Mucosa of descending colon (tissue), 3 donors: Measurements from ENCODE around the gene SMCHD1. TPM values are rescaled to one million over a fixed set of nuclear protein-coding genes. Genes with fewer than 3 reads are reported as not detected.

Experiments used
- ATAC-seq: fragments of 200-7000 bp; cut with Tn5 transposase; one replicate; pipeline ENCODE4 v1.9.1; 2020; ENCODE audit warnings: mild to moderate bottlenecking, moderate library complexity
- DNase-seq, 3 donors: peaks; one replicate each; pipeline ENCODE4 v3.0.0-alpha.2; 2020
- H3K36me3 ChIP-seq: fragments of 200-600 bp; one replicate; pipeline ENCODE4 v1.8.0; 2021; ENCODE audit warnings: low read depth, mild to moderate bottlenecking
- H3K4me1 ChIP-seq: fragments of 200-600 bp; one replicate; pipeline ENCODE4 v1.8.0; 2021; ENCODE audit warnings: low read depth, mild to moderate bottlenecking
- H3K4me3 ChIP-seq: fragments of 200-600 bp; one replicate; pipeline ENCODE4 v1.8.0; 2021; ENCODE audit warnings: mild to moderate bottlenecking
- H3K9me3 ChIP-seq: fragments of 200-600 bp; one replicate; pipeline ENCODE4 v1.8.0; 2021; ENCODE audit warnings: mild to moderate bottlenecking
- CTCF ChIP-seq: fragments of 200-600 bp; IDR thresholded peaks from one replicate; pipeline ENCODE4 v1.8.0; 2022; ENCODE audit warnings: antibody characterized with exemption, mild to moderate bottlenecking
- intact Hi-C, 2 donors: fragments of 100-400 bp; cut with DNase I in 1 of 2; cut with micrococcal nuclease in 1 of 2; formaldehyde crosslinking; loops; one replicate each; pipeline versions ENCODE4 v1.11.0 to v1.11.1; 2022; cut with DNase I, micrococcal nuclease
- total RNA-seq, 3 donors: library from RNA; stranded (reverse); fragmentation: NEBNext Ultra II Directional in 2 of 3; extraction: Animal tissue kit (Norgen Biotek cat#: 25700) in 2 of 3; gene quantifications; one replicate each; pipeline versions ENCODE4 v1.2.1 to v1.2.4, GENCODE V29; 2021 to 2023
- donor health status: DM: no; HTN: no; CAD: no; lungs with moderate emphysema.
- donor health status: DM: no; HTN: no; CAD: no.
- donor health status: DM: no; HTN: yes; CAD: no.

Gene SMCHD1
- total RNA-seq, 3 donors from 2014 or later = 66.4 to 94.3 (median 83.4) TPM

DNA sequence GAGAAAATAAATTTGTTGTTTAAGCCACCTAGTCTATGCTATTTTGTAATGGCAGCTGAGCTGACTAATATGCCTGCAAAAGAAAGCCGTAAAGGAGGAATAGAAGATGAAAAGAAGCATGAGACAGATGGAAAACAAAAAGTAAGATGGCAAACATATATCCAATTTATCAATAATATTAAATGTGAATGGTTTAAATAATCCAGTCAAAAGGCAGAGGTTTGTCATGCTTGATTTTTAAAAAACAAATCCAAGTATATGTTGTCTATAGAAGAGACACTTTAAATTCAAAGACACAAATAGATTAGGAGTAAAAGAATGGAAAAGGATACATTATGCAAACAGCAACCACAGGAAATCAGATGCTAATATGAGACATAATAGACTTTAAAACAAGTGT lies 155.9 kb downstream of the SMCHD1 start:
- no peak for TF ChIP-seq CTCF
- no peak for DNase-seq
- intact Hi-C loops = no loop called here

DNA sequence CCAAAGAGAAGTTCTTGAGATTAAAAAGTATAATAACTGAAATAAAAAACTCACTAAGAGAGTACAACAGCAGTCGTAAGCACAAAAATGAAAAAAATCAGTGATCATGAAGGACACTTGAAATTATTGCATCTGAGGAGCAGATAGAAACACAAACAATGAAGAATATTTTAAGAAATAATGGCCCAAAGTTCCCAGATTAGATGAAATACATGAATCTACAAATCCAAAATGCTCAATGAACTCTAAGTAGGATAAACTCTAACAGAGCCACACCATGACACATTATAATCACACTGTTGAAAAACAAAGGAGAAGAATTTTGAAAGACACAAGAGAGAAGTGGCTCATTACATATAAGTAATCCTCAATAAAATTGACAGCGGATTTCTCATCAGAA lies 159.4 kb downstream of the SMCHD1 start:
- no peak for ATAC-seq
- intact Hi-C loops = no loop called here
- Histone ChIP-seq H3K4me3 (no peak overlapping the region), H3K4me1 (no peaks in the 10 kb centered on the region), H3K9me3 (peaks cover 10% of the 10 kb centered on the region), H3K36me3 (no peaks in the 10 kb centered on the region)
- DNase-seq = no peak
- no peak for TF ChIP-seq CTCF

More for the DNA sequence above, 155.9 kb downstream of the SMCHD1 start:
- no peaks in the 10 kb centered on the region for H3K36me3 ChIP-seq
- no peak overlapping the region for H3K4me3 ChIP-seq
- peaks cover 10% of the 10 kb centered on the region for H3K9me3 ChIP-seq
- no peak for ATAC-seq
- no peaks in the 10 kb centered on the region for H3K4me1 ChIP-seq

DNA sequence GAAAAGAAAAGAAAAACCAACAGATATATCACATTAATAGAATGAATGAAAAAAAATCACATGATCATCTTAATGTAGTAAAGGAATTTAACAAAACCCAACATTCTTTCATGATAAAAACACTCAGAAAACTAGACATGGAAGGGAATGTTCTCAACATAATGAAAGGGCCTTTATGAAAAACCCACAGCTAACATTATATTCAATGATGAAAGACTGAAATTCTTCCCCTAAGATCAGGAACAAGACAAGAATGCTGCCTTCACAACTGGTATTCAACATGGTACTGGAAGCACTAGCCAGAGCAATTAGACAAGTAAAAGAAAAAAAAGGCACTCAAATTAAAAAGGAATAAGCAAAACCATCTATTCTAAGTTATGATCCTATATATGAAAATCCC lies 162.8 kb downstream of the SMCHD1 start:
- Histone ChIP-seq H3K9me3 (peaks cover 6% of the 10 kb centered on the region), H3K36me3 (no peaks in the 10 kb centered on the region), H3K4me1 (no peaks in the 10 kb centered on the region), H3K4me3 (no peak overlapping the region)
- DNase-seq = no peak
- ATAC-seq = no peak
- no peak for TF ChIP-seq CTCF
- intact Hi-C loops = no loop called here

GRCh38 chr18:2821695-2822094 lies 166.2 kb downstream of the SMCHD1 start:
- no peaks in the 10 kb centered on the region for H3K36me3 ChIP-seq
- no peak overlapping the region for H3K4me3 ChIP-seq
- TF ChIP-seq CTCF = no peak
- H3K4me1 ChIP-seq = no peaks in the 10 kb centered on the region
- DNase-seq (no peak), ATAC-seq (no peak)
- peaks cover 10% of the 10 kb centered on the region for H3K9me3 ChIP-seq
- intact Hi-C loops = no loop called here

DNA sequence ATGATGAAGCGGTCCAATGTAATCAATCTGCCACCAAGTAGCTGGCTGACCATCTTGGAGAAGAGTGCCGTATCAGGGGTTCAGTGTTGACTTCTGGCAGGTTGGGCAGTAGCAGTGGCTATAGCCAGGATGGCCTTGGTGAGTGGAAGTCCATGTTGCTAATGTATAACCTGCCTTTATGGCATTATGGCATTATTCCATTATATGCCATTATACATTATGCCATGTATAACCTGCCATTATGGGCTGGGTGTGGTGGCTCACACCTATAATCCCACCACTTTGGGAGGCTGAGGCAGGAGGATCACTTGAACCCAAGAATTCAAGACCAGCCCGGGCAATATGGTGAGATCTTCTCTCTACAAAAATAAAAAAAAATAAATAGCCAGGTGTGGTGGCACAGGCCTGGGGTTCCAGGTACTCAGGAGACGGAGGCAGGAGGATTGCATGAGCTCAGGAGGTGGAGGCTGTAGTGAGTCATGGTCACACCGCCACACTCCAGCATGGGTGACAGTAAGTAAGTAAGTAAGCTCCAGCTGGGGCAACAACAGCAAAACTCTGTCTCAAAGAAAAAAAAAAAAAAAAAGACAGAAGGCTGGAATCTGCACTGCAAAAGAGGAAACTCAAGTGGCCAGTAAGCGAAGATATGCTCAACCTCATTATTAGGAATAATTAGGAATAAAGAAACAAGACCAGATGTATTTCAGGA lies 166.8 kb downstream of the SMCHD1 start:
- TF ChIP-seq CTCF = no peak

DNA sequence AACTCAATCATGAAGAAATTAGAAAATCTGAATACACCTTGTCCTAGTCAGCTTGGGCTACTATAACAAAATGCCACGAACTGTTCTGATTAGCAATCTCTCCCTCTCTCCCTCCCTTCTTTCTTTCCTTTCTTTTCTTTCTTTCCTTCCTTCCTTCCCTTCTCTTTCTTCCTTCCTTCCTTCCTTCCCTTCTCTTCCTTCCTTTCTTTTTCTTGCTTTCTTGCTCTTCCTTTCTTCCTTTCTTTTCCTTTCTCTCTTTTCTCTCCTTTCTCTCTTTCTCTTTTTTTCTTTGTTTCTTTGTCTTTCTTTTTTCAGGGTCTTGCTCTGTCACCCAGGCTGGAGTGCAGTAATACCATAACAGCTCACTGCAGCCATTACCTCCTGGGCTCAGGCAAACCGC lies 167.7 kb downstream of the SMCHD1 start:
- no peak for ATAC-seq
- intact Hi-C loops = no loop called here
- Histone ChIP-seq H3K9me3 (peaks cover 10% of the 10 kb centered on the region), H3K4me1 (no peaks in the 10 kb centered on the region), H3K36me3 (no peaks in the 10 kb centered on the region), H3K4me3 (no peak overlapping the region)
- no peak for TF ChIP-seq CTCF
- no peak for DNase-seq

More for the DNA sequence above, 166.8 kb downstream of the SMCHD1 start:
- Histone ChIP-seq H3K4me3 (no peak overlapping the region), H3K36me3 (no peaks in the 10 kb centered on the region), H3K9me3 (peaks cover 10% of the 10 kb centered on the region), H3K4me1 (no peaks in the 10 kb centered on the region)
- intact Hi-C loops = no loop called here
- DNase-seq (no peak), ATAC-seq (peak; percentile 53)
